GDM1 (cell line): Measurements from ENCODE around the gene TSPEAR.

Source experiments
- DNase-seq: peaks from one replicate; lab custom pipeline; 2025; lab: John Stamatoyannopoulos, UW

TSPEAR gene

DNA sequence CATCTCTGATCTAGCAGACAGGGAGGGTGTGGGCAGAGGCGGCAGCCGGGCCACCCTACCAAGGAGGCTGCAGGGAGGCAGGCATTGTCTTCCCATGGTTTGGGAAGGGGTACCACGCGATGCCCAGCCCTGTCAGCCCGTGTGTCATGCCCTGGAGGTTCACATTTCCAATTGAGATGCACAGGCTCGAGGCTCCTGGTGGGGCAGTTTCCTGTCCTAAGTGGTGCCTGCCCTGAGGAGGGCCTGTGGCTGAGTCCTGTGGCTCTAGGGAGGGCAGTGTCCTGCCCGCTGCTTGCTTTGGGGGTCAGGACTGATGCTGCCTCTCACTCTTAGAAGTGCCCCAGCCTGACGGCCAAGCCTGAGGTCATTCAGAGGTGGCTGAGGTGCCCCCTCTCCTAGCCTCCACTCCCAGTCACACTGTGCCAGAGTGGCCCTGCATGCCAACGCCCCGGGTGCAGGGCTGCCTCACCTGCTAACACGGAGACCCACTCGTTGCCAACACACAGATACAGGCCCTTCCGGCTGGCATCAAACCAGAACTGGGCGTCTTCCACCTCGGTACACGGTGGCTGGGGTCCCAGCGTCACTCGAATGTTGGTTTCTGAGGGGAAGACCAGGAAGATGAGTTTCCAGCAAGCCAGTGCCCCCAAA, 183.3 kb downstream of the TSPEAR start:
- no peak for DNase-seq

DNA sequence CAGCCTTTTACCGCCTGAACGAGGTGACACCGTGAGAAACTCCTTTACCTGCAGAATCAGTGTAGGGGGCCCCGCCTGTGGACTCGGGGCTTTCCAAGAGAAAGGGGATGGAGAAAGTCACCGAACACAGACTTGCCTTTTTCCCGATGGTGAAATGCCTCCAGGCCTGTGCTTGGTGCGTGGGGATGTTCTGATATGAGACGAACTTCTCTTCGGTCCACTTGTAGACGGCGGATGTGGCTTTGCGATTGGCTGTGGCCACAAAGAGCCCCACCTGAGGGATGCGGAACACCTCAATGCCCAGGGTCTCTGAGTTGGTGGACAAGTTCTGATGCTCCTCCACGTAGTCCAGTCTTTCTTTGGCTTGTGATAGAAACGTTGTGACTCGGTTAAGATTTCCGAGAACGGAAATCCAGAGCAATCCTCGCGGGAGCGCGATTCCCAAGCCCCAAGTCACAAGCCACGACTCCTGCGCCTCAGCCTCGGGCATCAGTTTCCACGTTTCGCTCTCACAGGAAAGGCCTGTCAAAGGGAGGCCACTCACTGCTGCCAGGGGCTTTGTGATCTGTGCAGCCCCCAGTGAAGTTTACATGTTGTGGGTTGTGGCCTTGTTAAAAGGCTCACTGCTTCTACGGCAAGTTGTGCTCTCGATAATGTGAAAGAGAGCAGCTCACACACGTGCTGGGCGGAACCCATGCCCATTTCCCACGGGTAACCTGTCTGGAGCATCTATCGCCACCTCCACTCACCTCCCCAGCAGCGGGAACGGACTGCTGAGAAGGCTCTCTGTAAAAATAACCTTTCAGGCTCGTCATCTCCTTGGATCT, 184.0 kb downstream of the TSPEAR start:
- DNase-seq, result no peak

DNA sequence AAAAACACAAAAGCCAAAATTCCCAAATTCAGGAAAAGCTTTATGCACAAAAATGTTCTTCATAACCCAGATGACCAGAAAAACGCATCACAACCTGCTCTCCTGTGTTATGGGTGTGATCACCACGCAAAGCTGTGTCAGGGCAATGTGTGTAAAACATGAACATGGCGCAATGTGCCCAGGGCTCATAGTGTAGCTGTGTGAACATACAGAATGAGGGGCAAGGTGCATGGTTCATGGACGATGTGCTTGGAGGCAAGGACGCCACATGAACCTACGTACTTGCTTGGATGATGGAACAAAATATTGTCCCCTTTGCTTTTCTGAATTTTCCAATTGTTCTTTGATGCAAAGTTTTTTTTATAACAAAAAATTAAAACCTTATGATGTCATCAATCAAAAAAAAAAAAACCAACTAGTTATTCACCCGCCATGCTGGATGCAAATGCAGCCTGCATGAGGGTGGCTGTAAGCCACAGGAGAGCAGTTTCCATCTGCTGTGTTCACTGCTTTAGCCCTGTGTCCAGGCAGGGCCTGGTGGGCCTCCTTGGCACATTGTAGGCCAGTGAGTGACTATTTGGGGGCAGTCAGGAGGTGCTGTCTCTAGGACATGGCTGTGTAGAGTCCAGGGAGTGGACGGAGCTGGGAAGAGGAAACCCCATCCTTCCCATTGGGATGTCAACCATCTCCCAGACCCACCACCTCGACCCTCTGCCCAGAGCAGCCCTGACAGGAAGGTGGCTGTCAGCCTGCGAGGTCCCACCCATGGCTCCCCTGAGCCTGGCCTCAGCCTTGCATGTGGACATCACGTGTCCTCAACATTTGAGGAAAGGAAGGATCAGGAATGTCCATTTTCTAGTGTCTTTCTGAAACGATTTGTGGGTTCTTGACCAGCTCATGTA, 185.0 kb downstream of the TSPEAR start:
- DNase-seq, result no peak

DNA sequence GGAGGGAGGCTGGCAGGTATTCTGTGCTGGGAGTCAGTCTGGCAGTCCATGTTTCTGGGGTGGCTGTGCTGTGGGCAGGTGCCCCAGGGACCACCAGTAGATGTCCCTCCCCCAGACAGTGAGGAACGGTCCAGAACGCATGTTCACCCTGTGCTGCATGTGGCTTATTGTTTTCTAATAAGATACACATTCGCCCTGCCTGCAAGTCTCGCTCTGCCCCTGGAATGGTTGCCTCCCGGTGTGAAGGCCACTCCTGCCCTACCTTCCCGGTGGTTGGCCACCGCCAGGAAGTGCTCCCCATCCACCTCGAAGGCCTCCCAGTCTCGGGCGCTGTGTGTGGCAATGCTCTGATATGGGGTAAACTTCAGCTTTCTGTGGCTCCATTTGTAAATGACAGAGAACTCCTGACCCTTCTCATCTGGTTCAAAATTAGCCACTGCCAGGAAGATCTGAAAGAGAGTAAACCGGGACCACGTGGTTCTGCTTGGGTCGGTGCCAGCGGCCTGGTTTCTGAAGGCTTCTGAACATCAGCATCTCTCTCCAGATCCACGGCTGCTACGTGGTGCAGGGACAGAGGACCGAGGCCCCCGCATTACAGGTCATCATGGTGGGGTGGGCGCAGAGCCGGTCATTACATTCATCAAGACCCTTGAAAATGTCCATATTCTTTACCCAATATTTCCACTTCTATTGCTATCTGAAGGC, 185.8 kb downstream of the TSPEAR start:
- no peak for DNase-seq

DNA sequence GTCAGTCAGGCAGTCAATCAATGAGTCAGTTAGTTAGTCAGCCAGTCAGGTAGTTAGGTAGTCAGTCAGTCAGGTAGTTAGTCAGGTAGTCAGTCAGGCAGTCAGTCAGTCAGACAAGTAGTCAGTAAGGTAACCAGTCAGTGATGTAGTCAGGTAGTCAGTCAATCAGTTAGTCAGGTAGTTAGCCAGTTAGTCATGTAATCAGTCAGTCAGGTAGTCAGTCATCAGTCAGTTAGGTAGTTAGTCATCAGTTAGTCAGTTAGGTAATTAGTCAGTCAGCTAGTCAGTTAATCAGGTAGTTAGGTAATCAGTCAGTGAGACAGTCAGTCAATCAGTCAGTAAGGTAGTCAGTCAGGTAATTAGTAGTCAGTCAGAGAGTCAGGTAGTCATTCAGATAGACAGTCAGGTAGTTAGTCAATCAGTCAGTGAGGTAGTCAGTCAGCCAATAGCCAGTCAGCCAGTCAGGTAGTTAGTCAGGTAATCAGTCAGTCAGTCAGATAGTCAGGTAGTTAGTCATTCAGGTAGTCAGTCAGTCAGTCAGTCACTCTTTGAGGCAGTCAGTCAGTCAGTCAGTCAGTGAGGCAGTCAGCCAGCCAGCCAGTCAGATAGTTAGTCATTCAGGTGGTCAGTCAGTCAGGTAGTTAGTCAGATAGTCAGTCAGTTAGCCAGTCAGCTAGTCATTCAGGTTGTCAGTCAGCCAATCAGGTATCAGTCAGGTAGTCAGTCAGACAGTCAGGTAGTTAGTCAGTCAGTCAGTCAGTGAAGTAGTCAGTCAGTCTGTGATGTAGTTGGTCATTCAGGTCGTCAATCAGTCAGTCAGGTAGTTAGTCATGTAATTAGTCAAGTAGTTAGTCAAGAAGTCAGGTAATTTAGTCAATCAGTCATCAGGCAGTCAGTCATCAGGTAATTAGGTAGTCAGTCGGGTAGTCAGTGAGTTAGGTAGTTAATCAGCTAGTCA, 186.7 kb downstream of the TSPEAR start:
- no peak for DNase-seq

DNA sequence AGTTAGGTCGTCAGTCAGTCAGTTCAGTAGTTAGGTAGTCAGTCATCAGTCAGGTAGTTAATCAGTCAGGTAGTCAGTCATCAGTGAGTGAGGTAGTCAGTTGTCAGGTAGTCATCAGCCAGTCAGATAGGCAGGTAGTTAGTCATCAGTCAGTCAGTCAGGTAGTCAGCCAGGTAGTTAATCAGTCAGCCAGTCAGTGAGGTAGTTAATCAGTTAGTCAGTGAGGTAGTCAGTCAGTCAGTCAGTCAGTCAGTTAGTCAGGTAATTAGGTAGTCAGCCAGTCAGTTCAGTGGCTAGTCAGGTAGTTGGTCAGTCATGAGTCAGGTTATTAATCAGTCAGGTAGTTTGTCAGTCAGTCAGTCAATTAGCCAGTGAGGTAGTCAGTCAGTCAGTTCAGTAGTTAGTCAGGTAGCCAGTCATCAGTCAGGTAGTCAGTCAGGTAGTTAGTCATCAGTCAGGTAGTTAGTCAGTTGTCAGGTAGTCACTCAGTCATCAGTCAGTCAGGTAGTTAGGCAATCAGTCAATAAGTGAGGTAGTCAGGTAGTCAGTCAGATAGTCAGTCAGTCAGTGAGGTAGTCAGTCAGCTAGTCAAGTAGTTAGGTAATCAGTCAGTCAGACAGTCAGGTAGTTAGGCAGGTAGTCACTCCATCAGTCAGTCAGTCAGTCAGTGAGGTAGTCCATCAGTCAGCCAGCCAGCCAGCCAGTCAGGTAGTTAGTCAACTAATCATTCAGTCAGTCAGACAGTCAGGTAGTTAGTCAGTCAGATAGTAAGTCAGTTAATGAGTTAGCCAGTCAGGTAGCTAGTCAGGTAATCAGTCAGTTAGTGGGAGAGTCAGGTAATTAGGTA, 187.6 kb downstream of the TSPEAR start:
- DNase-seq, result no peak

DNA sequence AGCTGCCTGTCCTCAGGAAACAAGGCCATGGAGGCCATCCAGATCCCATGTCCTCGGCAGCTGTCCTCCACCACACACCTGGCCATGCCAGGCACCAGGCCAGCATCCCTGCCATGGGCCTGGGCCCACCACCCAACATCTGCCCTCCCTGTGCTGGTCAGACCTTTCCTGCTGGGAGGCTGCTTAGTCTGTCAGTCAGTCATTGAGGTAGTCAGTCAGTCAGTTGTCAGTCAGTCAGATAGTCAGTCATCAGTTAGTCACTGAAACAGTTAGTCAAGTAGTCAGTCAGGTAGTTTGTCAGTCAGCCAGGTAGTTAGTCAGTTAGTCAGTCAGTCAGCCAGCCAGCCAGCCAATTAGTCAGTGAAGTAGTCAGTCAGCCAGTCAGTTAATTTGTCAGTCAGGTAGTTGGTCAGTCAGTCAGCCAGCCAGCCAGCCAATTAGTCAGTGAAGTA, 188.6 kb downstream of the TSPEAR start:
- no peak for DNase-seq

DNA sequence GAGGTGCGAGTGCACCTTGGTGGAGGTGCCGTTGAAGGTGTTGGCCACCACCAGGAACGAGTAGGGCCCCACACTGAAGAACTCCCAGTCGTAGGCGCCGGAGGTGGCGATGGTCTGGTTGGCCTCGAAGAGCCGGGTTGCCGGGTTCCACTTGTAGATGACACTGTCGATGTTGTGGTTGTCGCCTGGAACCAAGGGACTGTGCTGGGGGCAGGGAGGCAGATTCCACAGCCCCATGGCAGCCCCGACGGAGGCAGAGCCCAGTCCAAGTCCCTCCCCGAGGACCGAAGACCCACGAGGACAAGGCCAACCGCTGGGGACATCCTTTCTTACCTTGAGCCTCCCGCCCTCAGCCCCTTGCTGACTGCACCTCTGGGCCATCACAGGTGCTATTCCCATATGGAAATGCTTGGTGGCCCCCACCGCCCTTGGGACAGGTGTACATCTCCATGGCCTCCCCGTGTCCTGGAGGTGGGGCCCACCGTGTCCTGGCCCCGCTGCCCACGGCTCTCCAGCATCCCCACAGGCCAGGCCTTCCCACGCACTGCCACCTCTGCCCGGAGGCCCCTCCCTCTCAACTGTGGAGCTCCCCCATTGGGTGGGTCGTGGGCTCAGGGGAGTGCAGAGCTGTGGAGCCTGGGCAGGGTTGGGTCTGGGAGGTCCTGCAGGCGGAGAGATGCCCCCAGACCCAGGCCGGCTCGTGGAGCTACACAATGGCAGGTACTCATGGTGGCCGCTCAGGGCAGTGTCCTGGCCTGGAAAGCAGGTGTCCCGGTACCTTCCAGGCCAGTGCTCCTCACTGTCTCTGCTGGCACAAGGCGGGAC, 189.2 kb downstream of the TSPEAR start:
- no peak for DNase-seq

DNA sequence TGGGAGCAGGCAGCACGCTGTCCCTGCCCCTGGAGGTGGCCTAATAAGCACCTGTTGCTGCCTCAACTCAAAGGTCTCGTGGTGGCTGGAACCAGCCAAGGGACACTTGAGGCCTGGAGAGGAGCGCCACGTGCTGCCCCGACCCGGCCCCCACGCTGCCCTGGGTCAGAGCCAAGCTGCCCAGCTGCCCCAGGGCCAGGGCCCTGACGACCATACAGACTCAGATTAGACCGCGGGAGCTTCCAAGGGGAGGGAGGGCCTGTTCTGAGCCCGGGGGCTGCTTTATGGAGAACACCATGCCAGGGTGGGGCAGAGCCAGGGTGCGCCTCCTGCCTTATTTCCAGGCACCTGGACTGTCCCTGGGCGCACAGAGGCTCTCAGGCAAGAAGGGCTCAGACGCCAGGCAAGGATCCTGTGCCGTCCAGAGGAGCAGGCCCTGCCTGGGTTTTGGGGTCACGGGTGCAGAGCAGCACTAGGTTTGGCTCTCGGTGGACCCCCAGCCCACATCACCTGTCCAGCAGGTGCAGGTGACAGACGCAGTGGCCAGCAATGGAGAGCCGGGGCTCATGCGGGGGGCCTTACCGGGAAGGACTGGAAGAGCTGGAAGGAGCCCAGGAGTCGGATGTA, 190.0 kb downstream of the TSPEAR start:
- DNase-seq, result no peak

DNA sequence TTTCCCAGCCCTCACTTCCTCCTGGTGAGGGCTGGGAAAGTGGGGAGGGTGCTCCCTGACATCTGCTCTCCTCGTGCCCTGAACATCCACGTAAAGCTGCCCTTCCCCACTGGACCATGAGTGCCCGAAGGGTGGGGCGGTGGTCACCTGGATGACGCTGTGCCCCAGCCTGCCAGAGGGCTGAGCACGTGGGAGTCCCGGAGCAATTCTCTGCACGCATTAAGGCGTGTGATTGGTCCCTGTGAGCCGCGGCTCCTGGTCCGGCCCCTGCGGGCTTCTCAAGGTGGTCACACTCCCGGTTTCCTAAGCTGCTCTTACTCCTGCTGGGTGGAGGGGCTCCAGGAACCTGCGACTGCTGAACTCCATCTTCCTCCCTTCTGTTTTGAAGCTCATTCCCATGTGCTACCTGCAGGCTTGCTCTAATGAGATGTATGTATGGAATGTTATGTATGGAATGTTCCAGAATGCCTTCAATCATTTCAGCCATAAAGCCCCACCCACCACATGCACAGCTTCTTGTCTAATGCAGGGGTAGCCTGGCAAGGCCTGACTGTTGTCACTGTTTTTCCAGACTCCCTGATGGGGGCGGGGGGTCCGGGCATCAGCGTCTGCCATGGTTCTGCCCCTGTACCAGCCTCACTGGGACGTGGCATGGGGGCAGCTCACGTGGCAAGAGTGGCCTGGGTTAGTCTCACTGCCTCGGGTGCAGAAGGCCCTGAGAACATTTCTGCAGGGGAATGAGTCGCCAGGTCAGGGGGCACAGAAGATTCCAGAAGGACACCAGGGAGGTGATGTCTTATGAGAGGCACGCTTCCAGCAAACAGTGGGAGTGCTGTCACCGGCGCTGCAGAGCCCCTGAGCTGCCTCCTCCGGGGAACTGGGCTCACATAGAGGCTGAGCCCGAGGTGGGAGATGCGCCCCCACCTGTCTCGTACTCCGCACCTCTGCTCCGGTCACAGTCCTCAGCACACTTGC, 190.8 kb downstream of the TSPEAR start:
- no peak for DNase-seq

DNA sequence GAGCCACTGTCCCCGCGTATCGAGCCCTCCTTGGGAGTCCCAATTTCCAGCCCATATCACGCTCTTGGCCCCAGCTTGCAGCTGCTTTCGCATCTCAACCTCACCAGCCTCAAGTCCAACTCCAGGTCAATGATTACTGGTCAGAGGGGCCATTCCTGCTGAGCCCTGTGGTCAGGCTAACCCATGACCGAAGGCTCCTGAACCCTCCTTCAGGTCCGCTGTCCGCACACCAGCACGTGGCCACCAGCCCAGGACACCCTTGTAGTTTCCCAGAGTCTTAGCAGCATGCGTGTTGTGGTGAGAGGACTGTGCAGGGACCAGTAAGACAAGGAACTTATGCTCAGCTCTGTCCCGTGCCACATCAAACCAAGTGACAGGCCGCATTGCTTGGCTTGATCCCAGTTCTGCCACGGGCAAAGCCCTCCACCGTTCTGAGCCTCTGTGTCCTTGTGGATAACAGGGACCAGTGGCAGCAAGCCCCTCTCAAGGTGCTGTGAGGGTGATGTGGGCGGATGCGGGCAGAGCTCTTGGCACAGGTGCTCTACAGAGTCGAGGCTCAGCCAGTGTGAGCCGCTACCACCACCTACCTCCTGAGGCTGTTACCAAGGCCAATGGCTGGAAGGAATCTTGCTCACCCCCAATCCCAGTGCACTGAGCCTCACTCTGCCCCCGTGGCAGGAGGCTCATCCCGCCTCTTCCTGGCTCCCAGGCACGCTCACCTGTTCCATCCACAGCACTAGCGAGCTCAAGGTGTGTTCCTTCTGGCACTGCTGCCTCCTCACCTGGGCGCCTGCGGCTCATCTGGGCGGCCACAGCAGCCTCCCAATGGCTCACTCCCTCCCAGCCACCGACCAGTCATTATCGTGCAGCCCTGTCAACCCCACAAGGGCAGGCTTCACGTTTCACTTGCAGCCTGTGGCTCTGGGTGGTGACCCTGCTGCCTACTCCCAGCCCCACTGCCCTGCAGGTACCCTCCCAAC, 191.7 kb downstream of the TSPEAR start:
- DNase-seq, result no peak

DNA sequence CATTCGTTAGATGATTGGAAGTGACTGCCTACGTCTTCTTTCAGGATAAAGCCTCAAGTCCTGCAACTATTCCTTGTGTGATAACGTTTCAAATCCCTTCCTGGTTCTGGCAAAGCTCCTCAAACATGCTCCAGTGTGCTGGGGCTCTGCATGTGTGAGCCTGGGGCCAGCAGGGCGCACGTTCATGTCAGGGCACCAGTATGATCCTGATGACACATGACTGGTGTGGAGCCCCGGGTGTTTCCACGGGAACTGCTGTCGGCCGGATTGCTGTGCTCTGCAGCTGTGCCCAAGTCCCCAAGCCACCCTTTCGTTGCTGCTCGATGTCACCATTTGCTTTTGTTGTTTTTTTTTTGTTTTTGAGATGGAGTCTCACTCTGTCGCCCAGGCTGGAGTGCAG, 192.7 kb downstream of the TSPEAR start:
- no peak for DNase-seq

DNA sequence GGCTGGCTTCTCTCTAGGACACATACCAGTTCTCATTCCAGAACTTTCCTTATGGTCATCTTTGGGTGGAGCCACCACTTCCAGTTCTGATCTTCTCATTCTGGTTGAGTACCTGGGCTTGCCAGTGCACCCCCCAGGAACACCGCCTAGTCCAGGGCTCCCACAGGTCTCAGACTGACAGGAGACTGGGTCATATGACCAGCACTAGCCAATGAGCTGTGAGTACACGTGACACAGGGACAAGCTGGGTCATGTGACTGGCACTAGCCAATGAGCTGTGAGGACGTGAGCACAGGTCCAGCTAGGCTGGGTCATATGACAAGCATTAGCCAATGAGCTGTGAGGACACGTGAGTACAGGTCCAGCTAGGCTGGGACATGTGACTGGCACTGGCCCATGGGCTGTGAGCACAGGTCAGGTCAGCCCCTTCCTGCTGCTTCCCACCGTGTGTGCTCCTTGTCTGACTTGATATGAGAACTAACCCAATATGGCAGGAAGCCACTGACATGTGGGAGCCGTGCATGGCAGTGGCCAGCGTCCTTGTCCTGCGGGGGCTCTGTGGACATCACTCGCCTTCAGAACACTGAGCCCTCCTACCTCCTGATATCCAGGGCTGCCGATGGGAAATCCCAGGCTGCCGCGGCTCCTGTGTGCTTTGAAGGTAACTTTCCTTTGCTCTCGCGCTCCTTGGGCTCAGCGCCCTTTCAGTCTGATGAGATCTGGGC, 194.0 kb downstream of the TSPEAR start:
- no peak for DNase-seq

DNA sequence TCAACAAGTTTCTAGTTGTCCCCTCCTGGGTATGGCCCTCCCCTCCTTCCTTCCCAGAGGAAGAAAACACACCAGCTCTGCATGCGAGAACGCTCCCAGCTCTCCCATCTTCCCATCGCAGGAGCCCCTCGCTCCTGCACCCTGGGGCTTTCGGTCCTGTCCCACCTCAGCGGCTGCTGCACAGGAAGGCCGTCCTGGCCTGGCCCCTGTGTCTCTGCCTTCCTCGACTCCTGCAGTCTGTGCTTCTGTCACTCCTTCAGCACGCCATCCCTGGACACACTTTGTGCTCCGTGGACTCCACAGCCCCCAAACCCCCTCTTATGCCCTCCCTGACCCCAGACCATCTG, 194.6 kb downstream of the TSPEAR start:
- DNase-seq, result no peak

DNA sequence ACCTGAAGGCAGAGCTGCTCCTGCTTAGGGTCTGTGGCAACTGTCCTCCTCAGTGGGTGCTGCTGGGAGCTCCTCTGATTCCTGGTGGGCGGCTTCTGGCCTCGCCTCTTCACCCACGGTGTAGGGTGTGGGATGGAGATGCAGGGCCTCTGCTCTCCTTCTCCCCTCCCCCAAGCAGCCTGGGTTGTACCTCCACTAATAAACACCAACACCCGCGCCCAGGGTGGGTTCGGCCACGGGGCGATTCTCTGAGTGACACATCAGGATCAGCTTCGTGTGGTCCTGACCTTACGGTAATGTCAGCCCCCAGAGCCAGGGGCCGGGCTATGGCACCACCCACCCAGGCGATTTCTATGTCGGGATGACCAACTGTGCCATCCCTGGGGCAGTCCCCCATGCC, 195.0 kb downstream of the TSPEAR start:
- DNase-seq, result no peak
